ENCODE results near the gene CCDC141. TPM values are rescaled to one million over a fixed set of nuclear protein-coding genes. Genes with fewer than 3 reads are reported as not detected.

CCDC141 gene
- total RNA-seq, 1 donor from 2014 or later = not detected

DNA sequence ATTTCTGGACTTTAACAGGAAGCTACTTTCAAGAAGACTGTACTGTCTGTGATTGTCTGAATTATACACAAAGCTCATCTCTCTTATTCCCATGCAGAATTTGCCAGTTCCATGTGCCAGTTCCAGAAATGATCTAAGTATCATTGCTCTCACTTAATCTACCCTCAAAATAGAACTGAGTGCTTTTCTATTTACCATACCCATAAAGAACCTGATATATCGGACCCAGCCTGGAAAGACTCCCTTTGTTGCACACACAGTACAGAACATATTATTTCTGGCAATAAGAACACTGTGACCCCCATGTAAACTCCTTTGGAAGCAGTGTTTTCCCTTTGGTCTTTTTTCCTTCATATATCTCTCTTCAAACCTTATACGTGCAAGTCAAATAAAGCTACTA, 140.4 kb downstream of the CCDC141 start:
- TF ChIP-seq, protein P1, sequence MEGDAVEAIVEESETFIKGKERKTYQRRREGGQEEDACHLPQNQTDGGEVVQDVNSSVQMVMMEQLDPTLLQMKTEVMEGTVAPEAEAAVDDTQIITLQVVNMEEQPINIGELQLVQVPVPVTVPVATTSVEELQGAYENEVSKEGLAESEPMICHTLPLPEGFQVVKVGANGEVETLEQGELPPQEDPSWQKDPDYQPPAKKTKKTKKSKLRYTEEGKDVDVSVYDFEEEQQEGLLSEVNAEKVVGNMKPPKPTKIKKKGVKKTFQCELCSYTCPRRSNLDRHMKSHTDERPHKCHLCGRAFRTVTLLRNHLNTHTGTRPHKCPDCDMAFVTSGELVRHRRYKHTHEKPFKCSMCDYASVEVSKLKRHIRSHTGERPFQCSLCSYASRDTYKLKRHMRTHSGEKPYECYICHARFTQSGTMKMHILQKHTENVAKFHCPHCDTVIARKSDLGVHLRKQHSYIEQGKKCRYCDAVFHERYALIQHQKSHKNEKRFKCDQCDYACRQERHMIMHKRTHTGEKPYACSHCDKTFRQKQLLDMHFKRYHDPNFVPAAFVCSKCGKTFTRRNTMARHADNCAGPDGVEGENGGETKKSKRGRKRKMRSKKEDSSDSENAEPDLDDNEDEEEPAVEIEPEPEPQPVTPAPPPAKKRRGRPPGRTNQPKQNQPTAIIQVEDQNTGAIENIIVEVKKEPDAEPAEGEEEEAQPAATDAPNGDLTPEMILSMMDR (conservative IDR thresholded peaks at IDR 0.05; ENCODE audit: low read depth, low read length) = no peak
- H3K4me3 ChIP-seq (ENCODE audit: low read depth, low read length) = no peak overlapping the region
- DNase-seq (ENCODE audit: low read depth) = no peak

DNA sequence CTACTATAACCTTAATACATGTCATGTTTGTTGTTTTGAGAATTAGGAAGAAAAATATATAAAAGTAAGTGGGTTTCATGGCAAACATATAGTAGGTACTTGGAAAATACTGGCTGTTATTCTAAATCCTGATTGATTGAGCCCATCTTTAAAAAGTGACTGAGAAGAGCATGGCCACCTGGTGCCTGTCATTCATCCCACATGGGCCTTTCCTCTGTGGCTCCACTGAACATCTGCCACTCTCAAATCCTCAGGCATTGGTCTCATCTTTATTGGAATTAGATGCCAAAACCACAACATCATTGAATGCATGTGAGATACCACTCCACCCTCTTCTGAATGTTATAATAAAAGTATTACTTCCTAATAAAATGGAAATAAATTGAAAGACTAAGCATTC, 141.1 kb downstream of the CCDC141 start:
- H3K4me3 ChIP-seq (ENCODE audit: low read depth, low read length) = no peak overlapping the region
- TF ChIP-seq, protein P1 (conservative IDR thresholded peaks at IDR 0.05; ENCODE audit: low read depth, low read length) = no peak
- DNase-seq (ENCODE audit: low read depth) = no peak

DNA sequence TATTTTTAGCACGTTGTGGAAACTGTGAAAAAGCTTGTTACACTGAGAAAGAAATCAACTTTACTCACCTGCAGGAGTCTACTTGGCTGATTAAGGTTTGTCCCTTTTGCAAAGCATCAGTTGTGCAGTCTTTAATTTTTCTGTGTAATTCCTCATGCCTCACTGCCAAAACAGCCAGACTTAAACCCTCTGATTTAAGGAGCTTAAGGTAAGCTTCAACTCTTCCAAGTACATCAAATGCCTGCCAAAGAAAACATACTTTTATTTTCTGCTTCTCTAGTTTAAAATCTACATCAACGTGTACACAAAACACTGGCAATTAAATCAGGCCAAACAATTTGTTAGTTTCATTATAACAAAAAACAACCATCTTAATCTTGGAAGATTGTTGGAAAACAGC, 144.7 kb downstream of the CCDC141 start:
- no peak for DNase-seq (ENCODE audit: low read depth)
- H3K4me3 ChIP-seq (ENCODE audit: low read depth, low read length) = no peak overlapping the region
- TF ChIP-seq, protein P1 (conservative IDR thresholded peaks at IDR 0.05; ENCODE audit: low read depth, low read length) = no peak

DNA sequence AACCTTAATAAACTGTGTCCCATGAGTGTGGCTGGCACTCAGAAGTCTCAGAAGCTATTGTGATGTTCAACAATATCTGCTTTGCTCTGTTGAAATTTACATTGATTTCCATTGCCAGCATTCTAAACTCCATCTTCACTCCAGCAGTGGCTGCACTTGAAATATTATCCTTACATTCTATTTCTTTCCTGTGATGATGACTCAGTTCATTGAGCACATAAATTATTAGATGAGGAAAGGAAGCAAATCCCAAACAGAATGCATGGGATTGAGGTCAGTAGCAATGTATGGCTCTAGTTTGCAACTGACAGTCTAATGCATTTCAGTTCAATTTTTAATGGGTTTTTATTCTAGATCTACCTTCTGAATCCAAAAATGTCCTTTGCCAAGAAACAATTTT, 150.3 kb downstream of the CCDC141 start:
- H3K4me3 ChIP-seq (ENCODE audit: low read depth, low read length) = no peak overlapping the region
- DNase-seq (ENCODE audit: low read depth) = no peak
- TF ChIP-seq, protein P1 (conservative IDR thresholded peaks at IDR 0.05; ENCODE audit: low read depth, low read length) = no peak

DNA sequence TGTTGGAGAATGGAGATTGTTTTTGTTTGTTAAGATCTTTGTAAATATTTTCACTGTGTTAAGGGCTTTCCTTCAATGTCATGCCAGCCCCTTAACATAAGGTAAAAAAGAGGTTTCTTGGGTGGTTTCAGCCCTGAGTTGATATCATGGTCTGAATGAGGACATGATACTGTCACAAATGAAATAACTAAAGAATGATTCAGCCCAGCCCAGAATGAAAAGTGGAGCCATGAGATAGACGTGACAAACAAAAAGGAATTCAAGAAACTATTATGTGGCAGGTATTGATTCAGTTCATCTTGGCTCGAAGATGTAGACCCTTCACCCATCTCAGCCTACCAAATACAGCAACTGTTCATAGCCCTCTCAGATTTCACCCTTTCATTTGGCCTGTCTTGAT, 154.1 kb downstream of the CCDC141 start:
- DNase-seq (ENCODE audit: low read depth) = no peak
- TF ChIP-seq, protein P1 (conservative IDR thresholded peaks at IDR 0.05; ENCODE audit: low read depth, low read length) = no peak
- no peak overlapping the region for H3K4me3 ChIP-seq (ENCODE audit: low read depth, low read length)

DNA sequence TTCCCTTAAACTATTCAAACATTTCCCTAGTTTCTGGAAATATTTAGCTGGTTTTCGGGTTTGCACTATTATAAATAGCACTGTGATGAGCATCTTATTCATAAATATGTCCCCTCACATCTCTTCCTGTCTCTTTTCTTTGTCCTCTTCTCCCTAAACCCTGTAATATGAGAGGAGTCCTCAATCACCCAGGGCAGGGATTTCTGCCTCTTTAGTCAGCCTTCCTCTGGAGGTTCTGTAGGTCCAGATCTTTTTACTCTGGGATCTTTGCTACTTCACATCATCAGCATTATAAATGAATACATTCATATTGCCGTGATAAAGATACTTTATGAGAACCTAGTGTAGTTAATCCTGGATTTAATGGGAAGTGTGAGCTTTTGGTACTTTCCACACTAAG, 154.8 kb downstream of the CCDC141 start:
- TF ChIP-seq, protein P1 (conservative IDR thresholded peaks at IDR 0.05; ENCODE audit: low read depth, low read length) = no peak
- no peak overlapping the region for H3K4me3 ChIP-seq (ENCODE audit: low read depth, low read length)
- no peak for DNase-seq (ENCODE audit: low read depth)

DNA sequence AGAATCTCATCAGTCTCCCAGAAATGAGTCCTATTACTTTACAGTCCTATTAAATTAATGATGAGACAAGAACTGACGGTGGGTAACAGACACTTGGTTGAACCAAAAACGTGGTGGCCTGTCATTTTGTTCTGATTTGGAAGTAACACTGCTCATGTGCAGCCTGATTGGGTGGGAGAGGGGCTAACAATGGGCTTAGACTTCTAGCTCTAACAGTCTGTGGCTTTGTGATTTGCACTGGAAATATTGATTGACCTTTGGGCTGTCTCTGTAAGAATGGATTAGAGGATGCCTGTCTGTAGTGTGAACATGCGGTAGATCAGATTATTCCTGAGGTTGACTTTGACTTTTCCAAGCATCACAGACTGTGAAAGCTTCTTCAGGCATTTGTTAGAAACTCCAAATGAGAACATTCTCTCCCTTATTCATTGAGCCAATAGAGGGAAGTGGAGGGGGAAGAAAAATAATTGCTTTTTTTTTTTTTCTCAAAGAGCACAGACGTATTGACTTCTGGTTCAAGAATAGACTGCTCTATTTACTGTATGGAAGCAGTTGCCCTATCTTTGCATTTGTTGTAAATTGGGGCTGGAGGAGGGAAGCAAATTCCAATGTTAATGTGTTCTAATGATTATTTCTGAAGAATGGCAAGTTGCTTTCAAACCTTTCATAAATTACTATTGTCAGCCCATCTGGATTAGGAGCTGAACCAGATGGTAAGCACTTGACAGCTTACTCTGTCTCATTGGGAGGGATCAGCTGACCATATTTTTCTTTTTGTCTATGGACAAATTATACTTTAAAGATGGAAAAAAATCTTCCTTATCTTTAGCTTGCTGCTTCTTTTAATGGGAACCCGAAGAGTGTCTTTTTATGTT, 156.9 kb downstream of the CCDC141 start:
- TF ChIP-seq, protein P1 (conservative IDR thresholded peaks at IDR 0.05; ENCODE audit: low read depth, low read length) = no peak
- H3K4me3 ChIP-seq (ENCODE audit: low read depth, low read length) = no peak overlapping the region
- no peak for DNase-seq (ENCODE audit: low read depth)

Measured in epithelial cell of proximal tubule (primary cell).